ENCODE results near the gene SCD. TPM values are rescaled to one million over a fixed set of nuclear protein-coding genes. Genes with fewer than 3 reads are reported as not detected.

SCD gene
- total RNA-seq, result 77.3 and 96.7 TPM in 2 replicates

DNA sequence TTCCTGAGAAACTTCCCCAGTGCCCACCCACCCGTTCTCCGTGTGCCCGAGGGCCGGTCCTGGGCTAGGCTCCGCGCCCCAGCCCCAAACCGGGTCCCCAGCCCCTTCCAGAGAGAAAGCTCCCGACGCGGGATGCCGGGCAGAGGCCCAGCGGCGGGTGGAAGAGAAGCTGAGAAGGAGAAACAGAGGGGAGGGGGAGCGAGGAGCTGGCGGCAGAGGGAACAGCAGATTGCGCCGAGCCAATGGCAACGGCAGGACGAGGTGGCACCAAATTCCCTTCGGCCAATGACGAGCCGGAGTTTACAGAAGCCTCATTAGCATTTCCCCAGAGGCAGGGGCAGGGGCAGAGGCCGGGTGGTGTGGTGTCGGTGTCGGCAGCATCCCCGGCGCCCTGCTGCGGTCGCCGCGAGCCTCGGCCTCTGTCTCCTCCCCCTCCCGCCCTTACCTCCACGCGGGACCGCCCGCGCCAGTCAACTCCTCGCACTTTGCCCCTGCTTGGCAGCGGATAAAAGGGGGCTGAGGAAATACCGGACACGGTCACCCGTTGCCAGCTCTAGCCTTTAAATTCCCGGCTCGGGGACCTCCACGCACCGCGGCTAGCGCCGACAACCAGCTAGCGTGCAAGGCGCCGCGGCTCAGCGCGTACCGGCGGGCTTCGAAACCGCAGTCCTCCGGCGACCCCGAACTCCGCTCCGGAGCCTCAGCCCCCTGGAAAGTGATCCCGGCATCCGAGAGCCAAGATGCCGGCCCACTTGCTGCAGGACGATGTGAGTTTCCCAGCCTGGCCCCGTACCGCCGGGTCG lies at the start of gene SCD:
Gene SCD (plus strand): TSS at position 469 of the 803 bp plus-strand sequence. CDS start 272 bp downstream, at position 741.

DNA sequence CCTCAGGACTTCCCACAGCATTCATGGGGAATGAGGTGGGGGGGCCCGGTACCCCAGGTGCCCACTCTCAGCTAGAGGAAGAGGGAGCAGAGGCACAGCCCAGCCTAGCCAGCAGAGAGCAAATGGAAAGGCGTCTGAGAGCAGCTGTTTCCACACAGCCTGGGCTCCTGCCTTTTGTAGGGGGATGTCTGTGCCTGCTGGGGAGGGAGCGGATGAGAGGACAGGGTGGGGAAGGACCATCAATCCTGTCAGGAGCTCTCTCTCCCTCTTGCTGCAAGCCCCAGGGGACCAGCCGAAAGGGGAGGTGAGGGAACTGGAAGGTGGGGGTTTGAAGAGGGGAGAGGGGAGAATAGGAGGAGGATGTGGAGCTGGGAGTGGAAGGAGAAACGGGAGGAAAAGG lies 17.0 kb upstream of the SCD start, which contains the start of gene PKD2L1:
Gene PKD2L1 (minus strand): TSS at position 150 of the 400 bp plus-strand sequence. CDS start 125 bp downstream, at position 25.

Other genes starting within 250 kb of the SCD start
- 44.5 and 95.1 TPM in 2 replicates for gene ERLIN1, start 161.2 kb upstream of the SCD start, total RNA-seq
- gene CHUK, start 117.6 kb upstream of the SCD start, total RNA-seq, result 23.4 and 32.6 TPM in 2 replicates
- gene CWF19L1, start 79.6 kb upstream of the SCD start, total RNA-seq, result 26.8 and 34.9 TPM in 2 replicates
- gene BLOC1S2, start 60.6 kb upstream of the SCD start, total RNA-seq, result 47.4 and 56.9 TPM in 2 replicates
- not detected in 2 replicates for gene PKD2L1, start 17.0 kb upstream of the SCD start, total RNA-seq
- gene WNT8B, start 115.8 kb downstream of the SCD start, total RNA-seq, result not detected in 2 replicates
- 0.96 and 2.8 TPM in 2 replicates for gene SEC31B, start 172.6 kb downstream of the SCD start, total RNA-seq
- 97.5 and 156 TPM in 2 replicates for gene NDUFB8, start 182.6 kb downstream of the SCD start, total RNA-seq
- gene HIF1AN, start 188.7 kb downstream of the SCD start, total RNA-seq, result 10.7 and 13.0 TPM in 2 replicates

Measured in regular cardiac myocyte (primary cell).